GM19099 (cell line): ENCODE results near the gene APOBEC3G.

Experiments used
- POLR2A ChIP-seq: IDR thresholded peaks from 3 replicates; pipeline ENCODE4 v1.6.1; 2011; ENCODE audit warnings: low read depth; ENCODE audit not compliant: insufficient read length; ENCODE audit errors: extremely low read depth

The APOBEC3G gene

GRCh38 chr22:39132871-39133524 lies 55.9 kb downstream of the APOBEC3G start:
- no peak for TF ChIP-seq POLR2A

GRCh38 chr22:39133871-39134270 lies 56.8 kb downstream of the APOBEC3G start:
- no peak for TF ChIP-seq POLR2A

GRCh38 chr22:39134366-39135091 lies 57.5 kb downstream of the APOBEC3G start:
- no peak for TF ChIP-seq POLR2A

- no peak for TF ChIP-seq POLR2A
Observed at GRCh38 chr22:39135092-39135896, 58.2 kb downstream of the APOBEC3G start.

- no peak for TF ChIP-seq POLR2A
Observed at GRCh38 chr22:39136317-39136716, 59.2 kb downstream of the APOBEC3G start.
